Measurements from ENCODE around the gene LRP1B.

DNA sequence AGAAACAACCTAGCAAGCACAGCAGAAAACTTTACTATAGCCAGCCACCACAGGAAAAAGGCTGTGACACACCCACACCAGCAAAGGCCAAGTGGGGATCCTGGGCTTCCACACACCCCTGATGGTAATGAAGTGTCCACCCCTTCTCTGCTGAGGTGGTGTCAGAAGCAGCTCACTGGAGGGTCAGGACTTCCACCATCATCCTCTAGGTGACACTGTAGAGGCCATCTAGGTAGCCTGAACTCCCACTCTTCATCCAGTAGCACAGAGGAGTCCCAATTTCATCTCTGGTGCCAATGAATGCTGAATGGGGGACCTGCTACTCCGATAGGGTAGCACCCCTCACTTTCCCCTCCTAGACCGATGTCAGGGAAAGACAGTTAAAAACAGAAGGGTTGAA lies 1544.4 kb downstream of the LRP1B start:
- TF ChIP-seq POLR2A (IDR thresholded peaks at IDR 0.05; ENCODE audit: low read depth, low read length) (no peak), POLR2AphosphoS5 (IDR thresholded peaks at IDR 0.05; ENCODE audit: low read depth, low read length) (no peak), TAF1 (IDR thresholded peaks at IDR 0.05; ENCODE audit: borderline replicate concordance, low read depth, low read length) (no peak)
